ENCODE measurements around the gene ODF2L. TPM values are rescaled to one million over a fixed set of nuclear protein-coding genes. Genes with fewer than 3 reads are reported as not detected.
A peak's percentile ranks its signal among the peaks of the same experiment; 100 is the strongest.

The ODF2L gene
- total RNA-seq, 1 experiment from 2014 or later, result 27.3 TPM

- 0 out of 7 replicates have a peak overlapping the region, but pooled peaks of 1 of the 3 experiments have one; percentile 9 for H3K27ac Mint-ChIP-seq
- DNase-seq, result no peak
- H3K4me3 Mint-ChIP-seq, result no peak overlapping the region
- no peak overlapping the region for H4K8ac ChIP-seq (replicated peaks; ENCODE audit: insufficient read length, low read depth, low read length)
- no peaks in the 10 kb centered on the region for H3K79me1 ChIP-seq (ENCODE audit: insufficient read depth, low read depth, low read length, poor library complexity, severe bottlenecking)
- no peaks in the 10 kb centered on the region for H3K23me2 ChIP-seq (ENCODE audit: insufficient read length, low read depth, low read length, poor library complexity, severe bottlenecking)
- peaks cover under 1% of the 10 kb centered on the region in 2 experiments; a peak in 2 of 4 replicates for H3K4me1 Mint-ChIP-seq
- H4K91ac ChIP-seq (ENCODE audit: insufficient read length, low read depth, low read length), result no peak overlapping the region
- peaks cover 0 to 2% of the 10 kb centered on the region in 2 experiments; a peak in 2 of 5 replicates for H3K9me3 Mint-ChIP-seq
- H2AK5ac ChIP-seq (ENCODE audit: insufficient read length, low read length), result no peak overlapping the region
- H3K9ac ChIP-seq (ENCODE audit: extremely low read depth, insufficient read length, low read length), result no peak overlapping the region
- no peaks in the 10 kb centered on the region for H3K27me3 ChIP-seq (ENCODE audit: insufficient read depth, low read length)
- no peaks in the 10 kb centered on the region for H3K9me3 ChIP-seq (ENCODE audit: control insufficient read depth, low read depth, low read length)
- no peak overlapping the region for H3K14ac ChIP-seq (ENCODE audit: insufficient read depth, low read length)
- no peaks in the 10 kb centered on the region; the same call in 1 of the 2 replicates for H3K79me2 ChIP-seq (ENCODE audit: insufficient read depth, low read length)
- H3T11ph ChIP-seq (ENCODE audit: low read length), result no peak overlapping the region
- H3K4me2 ChIP-seq (ENCODE audit: insufficient read depth, insufficient read length, low read length), result no peak overlapping the region
- H3K23ac ChIP-seq (ENCODE audit: insufficient read length, low read depth, low read length), result no peak overlapping the region
- no peak overlapping the region for H4K5ac ChIP-seq (ENCODE audit: insufficient read length, low read depth, low read length)
- peaks cover 0 to 10% (median 0%) of the 10 kb centered on the region in 3 experiments; a peak in 3 of 7 replicates for H3K36me3 Mint-ChIP-seq (ENCODE audit: insufficient read depth in 1 of 3, low read depth in 3 of 3)
- no peaks in the 10 kb centered on the region for H3K27me3 Mint-ChIP-seq (ENCODE audit: low read depth)
- no peak overlapping the region for H2AFZ ChIP-seq (ENCODE audit: low read length)
- H2BK15ac ChIP-seq (ENCODE audit: low read depth, low read length), result no peak overlapping the region
- no peak overlapping the region for H2BK20ac ChIP-seq (ENCODE audit: low read depth, low read length, poor library complexity, severe bottlenecking)
- TF ChIP-seq CTCF (conservative IDR thresholded peaks at IDR 0.05), result no peak
- H3K18ac ChIP-seq (ENCODE audit: insufficient read length, low read depth, low read length), result no peak overlapping the region
- H3K4ac ChIP-seq (ENCODE audit: low read depth, low read length), result no peak overlapping the region
- H2BK5ac ChIP-seq (ENCODE audit: insufficient read length, low read length), result no peak overlapping the region
- H3K4me1 ChIP-seq (ENCODE audit: insufficient read depth, low read length), result no peaks in the 10 kb centered on the region
- H3K56ac ChIP-seq (ENCODE audit: insufficient read length, low read depth, low read length), result no peak overlapping the region
- H3K27ac ChIP-seq (ENCODE audit: insufficient read length, low read depth, low read length), result no peak overlapping the region
- H2BK120ac ChIP-seq (ENCODE audit: low read depth, low read length, poor library complexity, severe bottlenecking), result no peak overlapping the region
- H4K20me1 ChIP-seq (ENCODE audit: control insufficient read depth, insufficient read depth, insufficient read length), result no peaks in the 10 kb centered on the region
- no peak overlapping the region for H2BK12ac ChIP-seq (ENCODE audit: insufficient read length, low read depth, low read length)
Measured at GRCh38 chr1:86389307-86389706, 6.8 kb downstream of the ODF2L start.
